GM19395 (cell line): Measurements from ENCODE around the gene IL11.
"Not testable (repeated sequence)": the region's sequence is repeated elsewhere in the genome, so short reads cannot be mapped to it uniquely, and the experiment has no call there.

Experiments
- ATAC-seq: cut with Tn5 transposase; IDR thresholded peaks from one replicate; pipeline ENCODE4 v1.9.1; 2021; ENCODE audit warnings: mild to moderate bottlenecking, moderate library complexity; ENCODE audit not compliant: unreplicated experiment

Gene IL11

DNA sequence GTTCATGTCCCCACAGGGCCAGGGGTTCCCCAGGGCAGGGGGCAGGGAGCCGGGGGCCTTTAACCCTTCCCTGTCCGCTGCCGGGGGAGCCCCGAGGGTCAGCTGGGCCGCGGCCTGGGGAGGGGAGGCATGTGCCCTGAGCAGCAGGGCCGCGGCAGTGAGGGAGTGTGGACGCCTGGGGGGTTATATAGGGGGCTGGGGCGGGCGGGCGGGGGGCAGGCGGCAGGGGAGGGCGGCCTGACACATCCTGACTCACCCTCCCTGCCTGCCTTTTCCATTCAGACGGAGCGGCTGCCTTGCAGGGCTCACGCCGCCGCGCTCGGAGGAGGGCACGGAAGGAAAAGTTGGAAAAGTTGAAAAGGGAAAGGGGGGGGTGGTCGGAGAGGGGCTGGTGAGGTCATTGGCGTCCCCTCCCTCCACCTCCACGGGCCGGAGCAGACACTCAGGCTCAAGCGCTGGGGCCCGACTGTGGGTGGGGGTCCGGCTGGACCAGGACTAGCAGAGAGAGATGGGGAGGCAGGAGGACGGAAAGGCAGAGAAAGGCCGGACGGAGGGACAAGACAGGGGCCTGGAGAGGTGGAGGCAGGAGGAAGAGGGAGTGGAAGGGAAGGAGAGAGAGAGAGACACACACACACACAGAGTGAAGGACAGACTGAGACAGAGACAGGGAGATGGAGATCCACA is at the start of gene IL11:
TSS of gene IL11 (minus strand) at position 159 of the 684 bp plus-strand sequence. CDS start at position 6, 153 bp downstream.
- no peak for ATAC-seq

DNA sequence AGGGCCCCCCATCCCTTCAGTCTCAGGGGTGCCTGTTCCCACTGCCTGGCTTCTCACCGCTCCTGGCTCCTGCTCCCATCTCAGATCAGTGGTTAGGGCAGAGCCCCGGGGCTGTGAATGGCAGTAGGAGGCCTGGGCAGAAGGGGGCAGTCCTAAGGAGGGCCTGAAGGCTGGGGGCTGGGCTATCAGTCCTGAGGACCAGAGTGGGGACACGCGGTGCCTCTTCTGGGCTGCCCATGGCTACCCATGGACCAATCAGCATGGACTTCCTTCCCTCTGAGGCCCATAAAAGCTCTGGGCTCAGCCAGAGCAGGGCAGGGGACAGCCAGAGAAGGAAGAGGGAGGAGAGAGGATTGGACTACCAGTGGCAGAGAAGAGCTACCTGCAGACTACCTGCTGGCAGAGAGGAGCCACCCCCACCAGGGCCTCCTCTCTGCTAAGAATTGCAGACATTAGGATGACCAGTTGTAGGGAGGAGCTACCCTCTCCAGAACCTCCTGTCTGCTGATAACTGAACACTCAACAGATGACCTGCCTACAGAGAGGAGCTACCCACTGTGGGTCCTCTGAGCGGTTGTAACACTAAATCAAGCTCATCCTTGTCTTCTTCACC is 49.5 kb upstream of the IL11 start:
- ATAC-seq, result no peak

DNA sequence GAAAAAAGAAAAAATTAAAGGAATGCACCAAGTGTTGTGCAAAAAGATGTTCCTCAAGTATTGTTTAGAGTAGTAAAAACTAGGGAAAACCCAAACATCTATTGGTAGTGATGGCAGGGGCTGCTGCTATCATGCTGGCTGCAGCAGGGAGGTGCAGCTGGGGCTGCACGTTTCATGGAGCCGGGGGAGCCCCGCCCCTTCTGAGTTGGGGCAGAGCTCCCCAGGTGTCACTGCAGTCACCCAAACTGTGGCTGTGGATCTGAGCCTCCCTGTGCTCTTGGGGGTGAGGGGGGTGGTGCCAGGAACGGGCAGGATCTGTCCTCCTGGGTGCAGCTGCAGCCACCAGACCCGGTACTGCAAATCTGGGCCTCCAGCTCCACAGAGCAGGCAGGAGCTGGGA is 48.8 kb upstream of the IL11 start:
- ATAC-seq, result no peak

DNA sequence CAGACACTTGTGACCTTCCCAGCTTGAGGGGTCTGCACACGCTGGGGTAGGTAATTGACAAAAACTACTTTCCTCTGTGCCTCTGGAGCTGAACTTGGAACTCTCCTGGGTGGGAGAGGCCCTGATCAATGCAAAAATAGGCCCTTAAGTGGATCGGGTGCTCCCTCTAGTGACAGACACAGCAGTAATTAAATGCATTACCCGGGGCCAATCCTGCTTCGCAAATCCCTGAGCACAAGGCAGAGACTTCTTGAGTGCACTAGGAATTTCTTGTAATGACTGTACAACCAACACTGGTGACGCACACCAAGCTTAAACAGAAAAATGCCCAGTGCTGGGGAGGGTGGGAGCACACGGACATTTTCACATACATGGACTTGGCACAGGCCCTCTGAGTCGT is 47.9 kb upstream of the IL11 start:
- no peak for ATAC-seq

DNA sequence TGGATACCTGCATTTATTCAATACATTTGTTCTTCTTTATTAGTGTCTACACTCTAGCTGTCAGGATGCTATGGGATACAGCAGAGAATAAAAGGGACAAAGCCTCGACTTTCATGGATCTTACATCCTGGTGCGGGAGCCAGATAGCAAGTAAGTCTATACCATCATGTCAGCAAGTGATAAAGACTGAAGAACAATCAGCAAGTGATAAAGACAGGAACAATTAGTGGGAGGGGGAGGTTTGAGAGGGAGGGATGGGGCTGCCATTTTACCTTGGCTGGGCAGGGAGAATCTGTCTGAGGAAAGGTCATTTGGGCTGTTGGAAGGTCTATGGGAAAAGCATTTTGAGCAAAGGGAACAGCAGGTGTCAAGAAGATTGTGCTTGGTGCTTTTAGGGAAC is 39.9 kb upstream of the IL11 start:
- ATAC-seq, result no peak

DNA sequence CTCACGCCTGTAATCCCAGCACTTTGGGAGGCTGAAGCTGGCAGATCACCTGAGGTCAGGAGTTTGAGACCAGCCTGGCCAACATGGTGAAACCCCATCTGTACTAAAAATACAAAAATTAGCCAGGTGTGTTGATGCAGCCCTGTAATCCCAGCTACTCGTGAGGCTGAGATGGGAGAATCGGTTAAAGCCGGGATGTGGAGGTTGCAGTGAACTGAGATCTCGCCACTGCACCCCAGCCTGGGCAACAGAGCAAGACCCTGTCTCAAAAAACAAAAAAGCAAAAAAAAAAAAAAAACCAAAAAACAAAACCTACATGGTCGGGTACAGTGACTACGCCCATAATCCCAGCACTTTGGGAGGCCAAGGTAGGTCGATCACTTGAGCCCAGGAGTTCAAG is 38.9 kb upstream of the IL11 start:
- ATAC-seq, result not testable (repeated sequence)

DNA sequence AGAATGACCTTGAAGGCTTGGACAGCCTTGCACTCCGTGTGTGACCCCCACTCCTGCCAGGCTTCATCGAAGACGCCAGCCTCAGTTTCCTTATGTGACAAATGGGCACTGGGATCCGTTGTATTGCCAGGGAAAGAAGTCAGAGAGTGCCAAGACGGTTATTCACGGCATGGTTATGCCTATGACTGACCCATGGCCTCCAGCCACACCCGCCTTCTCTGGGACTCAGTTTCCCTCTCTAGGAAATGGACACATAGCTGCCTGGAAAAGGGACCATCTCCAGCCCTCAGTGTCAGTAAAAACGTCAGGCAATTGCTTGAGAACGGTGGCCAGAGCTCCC is 38.2 kb upstream of the IL11 start:
- ATAC-seq, result no peak

DNA sequence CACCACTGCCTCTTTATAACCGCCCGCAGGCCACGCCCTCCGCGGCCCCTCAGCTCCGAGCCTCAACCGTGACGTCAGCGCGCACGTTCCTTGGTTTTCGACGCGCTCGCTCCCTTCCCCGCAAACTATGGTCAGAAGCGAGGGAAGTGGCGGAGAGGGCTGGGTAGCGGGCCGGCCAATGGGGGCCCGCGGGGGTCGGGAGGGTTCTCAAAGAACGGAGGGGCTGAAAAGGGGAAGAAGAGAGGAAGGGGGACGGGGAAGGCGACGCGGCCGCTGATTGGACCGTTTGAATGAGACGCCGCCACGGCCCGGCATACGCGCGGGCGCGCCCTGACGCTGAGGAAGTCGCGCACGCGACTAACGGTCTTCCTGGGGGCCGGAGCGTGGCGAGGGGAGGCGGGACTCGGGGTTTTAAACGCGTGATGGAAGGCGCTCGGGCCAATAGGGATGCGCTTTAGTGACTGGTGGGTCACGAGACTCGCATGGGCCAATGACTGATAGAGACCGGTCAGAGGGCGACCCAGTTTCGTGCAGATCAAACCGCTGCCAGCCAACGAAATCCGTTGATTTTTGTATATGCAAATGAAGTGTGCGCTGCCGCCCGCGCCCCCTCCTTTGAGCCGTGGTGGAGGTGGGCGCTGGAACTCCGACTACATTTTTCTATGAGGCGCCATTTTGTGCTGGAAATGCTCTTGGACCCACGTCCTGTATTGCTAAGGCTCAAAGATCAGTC is 37.7 kb upstream of the IL11 start:
- peak; percentile 88 for ATAC-seq

DNA sequence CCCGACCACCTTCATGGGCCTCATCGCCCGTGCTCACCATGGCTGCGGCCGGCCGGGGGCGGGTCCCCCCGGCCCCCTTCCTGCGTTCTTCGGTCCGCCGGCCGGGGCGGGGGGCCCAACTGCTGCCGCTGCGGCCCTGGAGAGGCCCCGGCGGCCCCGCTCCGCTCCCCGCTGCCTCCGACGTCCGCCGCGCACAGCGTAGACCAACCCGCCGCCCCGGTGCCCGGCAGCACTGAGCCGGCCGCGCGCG is 37.2 kb upstream of the IL11 start, which contains the start of gene UBE2S:
TSS of gene UBE2S (minus strand) at position 239 of the 250 bp plus-strand sequence. CDS start at position 40, 199 bp downstream.
- ATAC-seq, result not testable (repeated sequence)

DNA sequence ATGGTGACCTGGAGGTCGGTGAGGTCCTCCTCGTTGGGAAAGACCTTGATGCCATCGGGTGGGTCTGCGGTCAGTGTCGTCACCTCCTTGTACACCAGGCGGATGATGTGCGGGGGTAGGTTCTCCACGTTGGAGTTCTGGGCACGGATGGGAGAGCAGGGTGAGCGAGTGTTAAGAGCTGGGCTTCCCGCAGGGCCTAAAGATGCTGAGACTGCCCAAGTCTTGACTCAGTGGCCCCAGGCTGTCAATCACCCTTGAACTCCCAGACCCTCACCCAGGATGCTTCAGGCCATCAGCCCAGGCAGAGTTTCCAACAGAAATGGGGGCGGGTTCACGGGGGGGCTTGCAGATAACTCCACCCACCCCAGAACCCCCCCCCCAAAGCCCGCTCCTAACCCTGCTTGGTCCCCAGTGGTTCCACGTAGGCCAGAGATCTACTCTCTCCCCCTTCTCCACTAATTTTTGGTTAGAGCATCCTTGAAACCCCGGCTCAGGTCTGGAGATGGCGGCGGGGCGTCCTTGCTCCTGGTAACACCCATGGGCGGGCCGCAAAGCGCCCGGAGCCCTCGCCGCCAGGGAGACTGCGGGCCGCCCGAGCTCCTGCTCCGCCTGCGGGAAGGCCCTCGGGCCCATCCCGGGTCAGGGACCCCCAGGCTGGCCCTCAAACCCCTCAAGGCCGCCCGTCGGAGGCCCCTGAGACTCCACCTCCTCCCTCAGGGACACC is 36.7 kb upstream of the IL11 start:
- ATAC-seq, result peak; percentile 18

DNA sequence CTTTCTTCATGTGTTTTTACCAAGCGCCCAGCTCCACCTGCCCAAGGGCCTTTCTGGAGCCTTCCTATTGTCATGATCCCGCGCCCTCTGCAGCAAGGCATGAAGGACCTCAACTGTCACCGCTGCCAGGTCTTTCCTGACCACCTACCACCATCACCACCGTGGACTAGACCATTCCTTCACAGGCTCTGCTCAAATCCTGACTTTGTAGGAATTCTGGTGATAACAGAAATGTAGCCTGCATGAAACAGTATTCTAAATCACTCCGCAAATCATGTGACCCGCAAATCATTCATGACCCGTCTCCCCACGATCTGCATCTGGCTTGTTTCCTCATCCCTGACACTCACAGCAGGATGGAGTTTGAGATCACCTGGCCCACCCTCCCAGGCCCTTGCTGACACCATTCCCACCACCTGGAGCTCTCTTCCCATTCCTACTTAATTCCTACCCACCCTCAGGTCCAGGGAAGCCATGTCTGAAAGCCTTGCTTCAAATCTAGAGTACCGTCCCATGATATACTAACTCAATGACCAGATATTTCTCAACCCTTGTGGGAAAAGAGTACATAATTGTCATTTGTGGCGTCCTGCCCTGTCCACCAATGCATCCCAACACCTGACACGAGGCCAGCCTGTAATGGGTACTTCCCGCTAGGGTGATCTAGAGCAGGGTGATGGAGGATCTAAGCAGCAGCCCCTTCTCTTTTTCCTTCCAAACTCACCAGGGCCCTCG is 36.0 kb upstream of the IL11 start:
- ATAC-seq, result no peak

DNA sequence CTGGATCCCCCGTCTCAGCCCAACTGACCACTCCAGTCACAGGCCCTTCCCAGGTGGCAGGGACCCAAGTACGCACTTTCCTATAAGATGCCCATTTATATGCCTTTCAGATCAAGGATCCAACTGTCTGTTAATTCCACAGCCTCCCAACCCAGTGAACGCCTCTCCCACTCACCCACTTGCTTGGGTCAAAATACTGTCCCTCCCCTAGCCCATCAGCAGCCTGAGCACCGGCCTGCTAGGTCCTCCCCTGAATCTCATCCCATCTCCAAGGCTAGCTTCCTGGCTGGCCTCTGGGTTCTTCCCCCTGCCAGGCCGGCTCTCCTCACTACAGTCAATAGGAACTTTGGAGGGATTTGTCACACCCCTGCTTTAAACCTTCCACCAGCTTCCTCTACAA is 35.4 kb upstream of the IL11 start:
- ATAC-seq, result no peak

DNA sequence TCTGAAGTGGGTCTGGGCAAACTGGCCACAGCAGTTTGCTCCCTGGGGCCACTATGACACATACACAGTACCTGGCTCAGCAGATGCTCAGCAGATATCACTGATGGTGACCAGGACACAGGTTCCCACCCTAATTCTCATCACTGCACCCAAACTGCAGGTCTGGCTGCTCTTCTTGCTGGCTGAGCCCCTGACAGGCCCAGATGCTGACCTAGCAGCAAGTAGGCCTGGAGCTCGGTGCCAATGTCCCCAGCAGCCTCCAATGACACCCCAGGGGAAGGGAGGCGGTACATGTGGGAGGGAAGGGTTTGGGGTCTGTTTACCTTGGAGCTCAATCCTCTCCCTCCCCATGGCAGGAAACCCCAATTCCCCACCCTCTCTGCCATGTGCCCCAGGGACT is 32.2 kb upstream of the IL11 start:
- no peak for ATAC-seq

DNA sequence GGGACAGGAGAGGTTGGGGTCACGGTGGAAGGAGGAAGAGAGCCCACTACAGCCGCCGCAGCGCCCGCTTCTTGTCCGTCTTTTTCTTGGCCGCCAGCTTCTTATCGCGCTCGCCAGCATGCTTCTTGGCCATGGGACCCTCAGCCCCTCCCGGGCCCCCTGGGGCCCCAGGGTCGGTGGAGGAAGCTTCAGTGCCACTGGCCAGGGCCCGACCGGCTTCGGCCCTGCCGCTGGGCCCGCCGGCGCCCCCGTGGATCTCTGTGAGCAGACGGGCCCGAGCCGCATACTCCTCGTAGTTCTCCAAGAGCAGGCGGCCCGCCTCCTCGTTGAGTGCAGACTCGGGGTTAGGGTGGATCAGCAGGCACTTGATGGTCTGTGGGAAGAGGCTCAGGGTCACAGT is 31.1 kb upstream of the IL11 start:
- ATAC-seq, result not testable (repeated sequence)

DNA sequence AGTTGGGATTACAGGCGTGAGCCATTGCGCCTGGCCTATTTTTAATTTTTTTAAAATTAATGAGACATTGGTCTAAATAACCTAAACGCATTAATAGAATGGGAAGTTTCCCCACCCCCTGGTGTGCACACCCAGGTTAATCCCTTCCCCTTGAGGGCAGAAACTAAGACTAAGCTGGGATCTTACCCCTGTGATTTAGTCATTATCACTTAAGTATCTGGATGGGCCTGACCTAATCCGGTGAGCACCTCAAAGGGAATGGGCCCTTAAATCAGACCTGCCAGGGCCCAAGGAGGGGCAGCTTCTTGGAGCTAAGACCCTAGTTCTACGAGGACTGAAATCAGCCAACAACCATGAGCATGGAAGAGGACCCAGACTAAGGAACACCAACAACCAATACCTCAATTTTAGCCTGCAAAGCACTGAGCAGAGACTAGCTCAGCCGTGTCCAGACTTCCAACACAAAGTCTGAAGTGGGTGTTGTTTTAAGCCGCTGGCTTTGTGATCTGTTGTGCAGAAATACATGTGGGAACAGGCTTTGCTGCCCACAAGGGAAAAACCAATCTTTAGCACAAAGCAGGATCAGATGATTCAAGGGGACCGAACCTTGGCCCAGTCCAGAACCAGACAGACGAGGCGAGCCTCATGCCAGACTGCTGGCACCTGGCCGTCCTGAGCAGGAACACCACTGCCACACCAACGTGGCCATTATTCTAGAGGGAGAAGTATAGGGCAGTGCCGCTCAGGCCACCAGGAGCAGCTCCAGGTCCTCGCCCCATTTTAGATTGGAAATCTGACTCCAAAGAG is 30.2 kb upstream of the IL11 start:
- no peak for ATAC-seq

DNA sequence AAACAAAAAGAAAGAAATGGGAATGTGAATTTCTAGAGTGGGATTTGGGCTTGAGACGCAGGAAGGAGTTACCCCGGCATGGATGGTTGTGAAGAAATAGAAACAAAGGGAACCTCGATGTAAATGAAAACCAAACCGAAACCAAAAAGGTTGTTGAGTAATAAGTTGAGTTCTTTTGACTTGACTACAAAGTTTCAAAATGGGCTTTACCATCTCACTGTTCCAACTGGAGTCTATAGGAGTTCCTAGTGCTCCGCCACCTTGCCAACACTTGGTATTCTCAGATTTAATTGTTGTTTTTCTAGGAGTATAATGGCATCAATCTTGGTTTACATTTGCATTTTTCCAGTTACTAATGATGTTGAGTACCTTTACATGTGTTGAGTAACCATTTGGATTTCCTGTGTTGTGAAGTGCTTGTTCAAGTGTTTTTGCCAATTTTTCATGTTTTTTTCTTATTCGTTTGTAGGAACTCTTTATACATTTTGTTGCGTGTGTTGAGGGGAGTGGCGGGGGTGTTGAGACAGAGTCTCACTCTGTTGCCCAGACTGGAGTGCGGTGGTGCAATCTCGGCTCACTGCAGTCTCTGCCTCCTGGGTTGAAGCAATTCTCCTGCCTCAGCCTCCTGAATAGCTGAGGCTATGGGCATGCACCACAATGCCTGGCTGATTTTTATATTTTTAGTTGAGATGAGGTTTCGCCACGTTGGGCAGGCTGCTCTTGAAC is 28.1 kb upstream of the IL11 start:
- ATAC-seq, result no peak

DNA sequence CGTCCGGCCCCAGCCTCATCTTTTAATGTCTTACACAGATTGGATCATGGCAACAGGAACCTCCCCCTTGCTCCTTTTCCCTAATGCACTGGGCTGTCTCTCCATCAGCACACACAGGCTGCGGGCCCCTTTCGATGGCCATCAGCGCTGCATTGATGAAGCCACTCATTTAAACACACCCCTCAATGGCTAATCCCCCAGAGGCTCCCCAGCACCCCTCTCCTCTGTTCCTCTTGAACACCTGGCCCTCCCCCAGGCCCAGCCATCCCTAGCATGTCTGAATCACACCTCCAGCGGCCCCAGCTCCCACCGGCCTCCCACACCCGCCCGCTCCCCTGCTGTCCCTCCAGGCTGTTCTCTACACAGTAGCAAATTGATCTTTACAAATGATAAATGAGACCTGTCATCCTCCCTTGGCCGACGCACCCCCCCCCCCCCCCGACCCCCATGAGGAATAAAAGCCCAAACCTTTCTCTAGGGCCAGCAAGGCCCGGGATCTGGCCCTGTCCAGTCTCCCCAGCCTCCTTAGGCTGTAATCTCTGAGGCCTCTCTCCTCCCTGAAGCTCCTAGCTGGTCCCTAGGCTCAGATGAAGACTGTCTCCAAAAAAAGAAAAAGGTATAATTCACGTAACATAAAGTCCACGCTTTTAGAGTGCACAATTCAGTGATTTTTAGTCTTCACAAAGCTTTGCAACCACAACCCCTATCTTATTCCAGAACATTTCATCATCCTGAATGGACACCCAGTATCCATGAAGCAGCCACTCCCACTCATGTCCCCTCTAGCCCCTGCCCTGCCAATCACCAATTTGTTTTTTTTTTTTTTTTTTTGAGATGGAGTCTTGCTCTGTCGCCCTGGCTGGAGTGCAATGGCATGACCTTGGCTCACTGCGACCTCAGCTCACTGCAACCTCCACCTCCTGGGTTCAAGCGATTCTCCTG is 22.8 kb upstream of the IL11 start:
- no peak for ATAC-seq
